OCI-LY1 (cell line): ENCODE measurements around the gene P3H3.

Experiments
- H2AFZ ChIP-seq: fragments of 200-600 bp; sonication (generic), shearing (Covaris generic); 2 replicates; pipeline ENCODE4 v1.6.0; 2014; ENCODE audit warnings: antibody characterized with exemption, mild to moderate bottlenecking, low read length
- H3F3A ChIP-seq: fragments of 200-600 bp; sonication (generic), shearing (Covaris generic); 2 replicates; pipeline ENCODE4 v1.6.0; 2014; ENCODE audit warnings: mild to moderate bottlenecking, antibody characterized with exemption, low read length, moderate library complexity; ENCODE audit not compliant: insufficient read depth
- H3K27ac ChIP-seq: fragments of 200-600 bp; sonication (generic); 2 replicates; pipeline ENCODE4 v1.5.1; 2014; ENCODE audit warnings: low read length, mixed run types, mild to moderate bottlenecking, low read depth; ENCODE audit not compliant: poor library complexity, severe bottlenecking
- H3K27me3 ChIP-seq: fragments of 200-600 bp; sonication (generic); 2 replicates; pipeline ENCODE4 v1.6.0; 2014; ENCODE audit warnings: antibody characterized with exemption, mild to moderate bottlenecking, low read length, moderate library complexity; ENCODE audit not compliant: insufficient read depth
- H3K36me3 ChIP-seq: fragments of 200-600 bp; sonication (generic); 2 replicates; pipeline ENCODE4 v1.6.1; 2014; ENCODE audit warnings: mild to moderate bottlenecking, antibody characterized with exemption, low read length, moderate library complexity, mixed read lengths; ENCODE audit not compliant: insufficient read depth
- H3K4me1 ChIP-seq: fragments of 200-600 bp; sonication (generic); 2 replicates; pipeline ENCODE4 v1.5.1; 2014; ENCODE audit warnings: mild to moderate bottlenecking, low read length, moderate library complexity; ENCODE audit not compliant: insufficient read depth, severe bottlenecking
- H3K4me2 ChIP-seq: fragments of 200-600 bp; sonication (generic), shearing (Covaris generic); 2 replicates; pipeline ENCODE4 v1.6.1; 2014; ENCODE audit warnings: low read length
- H3K4me3 ChIP-seq: fragments of 200-600 bp; sonication (generic); 2 replicates; pipeline ENCODE4 v1.5.1; 2014; ENCODE audit warnings: low read length, low read depth, mild to moderate bottlenecking, mixed read lengths; ENCODE audit not compliant: poor library complexity, severe bottlenecking
- H3K79me2 ChIP-seq: fragments of 200-600 bp; shearing (Covaris generic); 2 replicates; pipeline ENCODE4 v1.6.1; 2016; ENCODE audit warnings: mixed run types, low read length, mixed read lengths; ENCODE audit not compliant: insufficient read depth
- H3K9ac ChIP-seq: fragments of 200-600 bp; sonication (generic), shearing (Covaris generic); 2 replicates; pipeline ENCODE4 v1.6.1; 2014; ENCODE audit warnings: mild to moderate bottlenecking, low read length, mixed read lengths
- H3K9me2 ChIP-seq: fragments of 200-600 bp; sonication (generic), shearing (Covaris generic); 2 replicates; pipeline ENCODE4 v1.6.1; 2014; ENCODE audit warnings: low read depth, mild to moderate bottlenecking, low read length, mixed read lengths
- H3K9me3 ChIP-seq: fragments of 200-600 bp; shearing (Covaris generic); 2 replicates; pipeline ENCODE4 v1.6.1; 2014; ENCODE audit warnings: low read length, mixed read lengths
- H4K20me1 ChIP-seq: fragments of 200-600 bp; sonication (generic), shearing (Covaris generic); 2 replicates; pipeline ENCODE4 v1.6.0; 2016; ENCODE audit warnings: mild to moderate bottlenecking, low read length; ENCODE audit not compliant: insufficient read depth
- CTCF ChIP-seq: fragments of 200-600 bp; sonication (generic), shearing (Covaris generic); IDR thresholded peaks from 2 replicates; pipeline ENCODE4 v1.5.1; 2017; ENCODE audit warnings: mild to moderate bottlenecking, antibody characterized with exemption, low read length, moderate library complexity, mixed read lengths
- EZH2 ChIP-seq: fragments of 200-600 bp; sonication (generic), shearing (Covaris generic); IDR thresholded peaks from 2 replicates; pipeline ENCODE4 v1.8.0; 2017; ENCODE audit warnings: borderline replicate concordance, mixed run types, mild to moderate bottlenecking, antibody characterized with exemption, low read length, moderate library complexity, mixed read lengths

P3H3 gene

GRCh38 chr12:6779708-6780432 is 48.3 kb upstream of the P3H3 start:
- H3K79me2 ChIP-seq: no peaks in the 10 kb centered on the region
- TF ChIP-seq CTCF (no peak), EZH2 (no peak)
- no peak overlapping the region for H3K4me2 ChIP-seq
- no peaks in the 10 kb centered on the region for H3K9me3 ChIP-seq
- no peak overlapping the region for H3K27ac ChIP-seq
- peaks cover 22% of the 10 kb centered on the region for H3K4me1 ChIP-seq
- no peak overlapping the region for H2AFZ ChIP-seq
- no peak overlapping the region for H3K4me3 ChIP-seq
- H3K9me2 ChIP-seq: no peaks in the 10 kb centered on the region
- no peak overlapping the region for H3K9ac ChIP-seq
- no peaks in the 10 kb centered on the region for H4K20me1 ChIP-seq
- H3K36me3 ChIP-seq: no peaks in the 10 kb centered on the region
- H3K27me3 ChIP-seq: 0 out of 2 replicates have a peak, but pooled peaks cover 5% of the 10 kb centered on the region
- no peaks in the 10 kb centered on the region for H3F3A ChIP-seq

- no peak overlapping the region for H3K9ac ChIP-seq
- peaks cover 22% of the 10 kb centered on the region for H3K4me1 ChIP-seq
- no peaks in the 10 kb centered on the region for H3K79me2 ChIP-seq
- no peaks in the 10 kb centered on the region for H3K9me2 ChIP-seq
- 0 out of 2 replicates have a peak, but pooled peaks cover 5% of the 10 kb centered on the region for H3K27me3 ChIP-seq
- no peaks in the 10 kb centered on the region for H3F3A ChIP-seq
- H3K4me3 ChIP-seq: no peak overlapping the region
- no peak overlapping the region for H3K27ac ChIP-seq
- H2AFZ ChIP-seq: no peak overlapping the region
- TF ChIP-seq CTCF: no peak
- no peak for TF ChIP-seq EZH2
- no peaks in the 10 kb centered on the region for H3K9me3 ChIP-seq
- no peaks in the 10 kb centered on the region for H3K36me3 ChIP-seq
- no peaks in the 10 kb centered on the region for H4K20me1 ChIP-seq
- no peak overlapping the region for H3K4me2 ChIP-seq
These were observed 47.6 kb upstream of the P3H3 start for GRCh38 chr12:6780573-6780972.

- Histone ChIP-seq H3K27ac (no peak overlapping the region), H3K4me3 (no peak overlapping the region), H3F3A (no peaks in the 10 kb centered on the region), H3K4me2 (no peak overlapping the region), H3K27me3 (0 out of 2 replicates have a peak, but pooled peaks cover 5% of the 10 kb centered on the region), H3K9me2 (no peaks in the 10 kb centered on the region), H3K4me1 (peaks cover 22% of the 10 kb centered on the region), H4K20me1 (no peaks in the 10 kb centered on the region), H3K36me3 (no peaks in the 10 kb centered on the region), H2AFZ (no peak overlapping the region), H3K9ac (no peak overlapping the region), H3K79me2 (no peaks in the 10 kb centered on the region), H3K9me3 (no peaks in the 10 kb centered on the region)
- no peak for TF ChIP-seq EZH2
- TF ChIP-seq CTCF: no peak
These were observed 46.1 kb upstream of the P3H3 start for GRCh38 chr12:6782119-6782518.
